Measurements from ENCODE around the gene CEACAM1.

DNA sequence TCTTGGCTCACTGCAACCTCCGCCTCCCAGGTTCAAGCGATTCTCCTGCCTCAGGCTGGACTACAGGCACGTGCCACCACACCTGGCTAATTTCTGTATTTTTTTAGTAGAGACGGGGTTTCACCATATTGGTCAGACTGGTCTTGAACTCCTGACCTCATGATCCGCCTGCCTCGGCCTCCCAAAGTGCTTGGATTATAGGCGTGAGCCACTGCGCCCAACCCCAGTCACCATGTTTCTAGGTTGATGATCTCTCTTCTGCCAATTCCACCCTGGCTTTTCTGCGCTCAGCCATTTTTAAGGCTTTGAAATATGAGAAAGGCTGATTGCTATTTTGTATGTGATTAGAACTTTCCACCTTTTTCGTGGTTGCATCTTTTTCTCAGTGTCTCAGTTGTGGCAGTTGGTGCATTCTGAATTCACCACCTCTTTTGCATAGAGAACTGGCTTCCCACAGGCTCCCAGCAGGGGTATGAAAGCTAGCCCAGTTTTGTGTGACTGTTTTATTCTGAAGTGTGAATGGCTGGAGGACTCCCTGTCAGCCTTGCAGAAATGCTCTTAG is 15.5 kb downstream of the CEACAM1 start:
- TF ChIP-seq CTCF (conservative IDR thresholded peaks at IDR 0.05): no peak
- TF ChIP-seq ZFX (IDR thresholded peaks at IDR 0.05): no peak

All from C4-2B (cell line).